GM21737 (cell line): Measurements from ENCODE around the gene ATP1A2.

ENCODE experiments used
- ATAC-seq: cut with Tn5 transposase; IDR thresholded peaks from one replicate; pipeline ENCODE4 v1.9.1; 2021; ENCODE audit warnings: mild to moderate bottlenecking, moderate library complexity; ENCODE audit not compliant: unreplicated experiment

ATP1A2 gene

DNA sequence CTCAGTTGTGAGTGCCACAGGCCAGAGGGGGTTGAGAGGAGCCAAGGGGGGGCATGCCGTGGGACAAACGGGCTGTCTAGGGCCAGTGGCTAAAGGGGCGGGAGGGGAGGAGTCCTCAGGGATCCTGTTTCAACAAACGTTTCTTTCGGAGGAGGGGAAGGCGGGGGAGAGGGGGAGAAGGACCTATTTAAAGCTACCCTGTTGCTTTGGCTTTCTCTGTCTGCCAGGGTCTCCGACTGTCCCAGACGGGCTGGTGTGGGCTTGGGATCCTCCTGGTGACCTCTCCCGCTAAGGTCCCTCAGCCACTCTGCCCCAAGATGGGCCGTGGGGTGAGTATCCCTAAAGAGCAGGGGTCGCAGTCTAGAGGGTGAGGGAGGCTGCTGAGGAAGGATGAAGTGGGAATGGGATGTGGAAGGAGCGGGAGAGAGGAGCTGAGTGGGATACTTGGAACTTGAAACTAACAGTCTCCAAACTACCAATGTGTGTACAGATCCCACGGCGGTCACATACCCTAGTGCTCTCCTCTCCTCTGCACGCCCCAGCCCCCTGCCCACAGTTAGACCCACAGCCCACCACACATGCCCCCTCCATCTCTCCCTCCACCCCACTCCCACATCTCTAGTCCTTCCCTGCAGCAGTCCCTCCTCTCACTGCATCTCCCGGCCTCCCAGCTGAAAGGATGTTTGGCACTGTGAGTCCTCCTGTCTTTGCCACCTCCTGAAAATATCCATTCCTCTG, at the start of gene ATP1A2:
Gene ATP1A2, plus strand, starts transcription at position 215 of the 738 bp plus-strand sequence. Its CDS starts 103 bp downstream, at position 318.
- ATAC-seq: no peak

- no peak for ATAC-seq
Observed at GRCh38 chr1:160066829-160067745, 48.5 kb upstream of the ATP1A2 start.

GRCh38 chr1:160068225-160068624, 47.3 kb upstream of the ATP1A2 start:
- no peak for ATAC-seq

DNA sequence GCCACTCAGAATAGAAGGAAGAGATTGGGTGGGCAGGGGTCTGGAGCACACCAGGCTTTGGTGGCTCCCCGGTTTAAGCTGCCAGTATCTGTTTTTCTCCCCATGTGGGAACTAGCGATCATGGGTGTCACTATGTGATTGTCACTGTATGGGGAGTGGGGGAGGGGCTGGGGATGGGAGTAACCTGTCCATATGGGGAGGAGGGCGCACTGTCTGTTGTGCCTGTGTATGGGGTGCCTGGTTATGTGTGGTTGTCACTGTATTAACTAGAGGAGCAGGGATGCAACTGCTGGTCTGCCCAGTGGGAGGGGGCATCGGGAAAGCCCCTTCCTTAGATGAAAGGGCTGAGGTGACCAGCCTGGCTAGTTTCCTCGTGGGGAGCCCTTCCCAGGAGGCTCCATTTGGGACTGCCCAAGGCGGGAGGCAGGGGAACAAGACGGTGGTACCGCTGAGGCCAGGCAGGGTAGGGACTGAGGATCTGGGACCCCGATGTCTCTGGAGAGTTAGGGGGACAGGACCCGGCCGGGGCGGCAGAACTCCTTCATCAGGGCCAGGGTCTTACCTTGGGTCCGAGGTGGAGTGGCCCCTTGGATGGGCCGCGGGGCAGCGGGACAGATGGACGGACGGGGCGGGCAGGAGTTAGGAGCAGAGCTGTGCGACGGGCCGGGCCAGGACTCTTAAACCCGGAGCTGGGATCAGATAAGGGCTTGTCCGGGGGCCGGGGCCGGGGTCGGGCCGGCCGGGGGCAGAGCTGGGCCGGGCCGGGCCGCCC, 45.9 kb upstream of the ATP1A2 start, which contains the start of gene KCNJ10:
Gene KCNJ10, minus strand, starts transcription at position 701 of the 772 bp plus-strand sequence. CDS start 27,628 bp downstream, outside the sequence.
- no peak for ATAC-seq

GRCh38 chr1:160070243-160071163, 45.1 kb upstream of the ATP1A2 start:
- ATAC-seq: no peak

GRCh38 chr1:160071289-160071688, 44.3 kb upstream of the ATP1A2 start:
- no peak for ATAC-seq

- ATAC-seq: no peak
Observed at GRCh38 chr1:160074865-160075264, 40.7 kb upstream of the ATP1A2 start.

GRCh38 chr1:160075836-160076235, 39.7 kb upstream of the ATP1A2 start:
- no peak for ATAC-seq

DNA sequence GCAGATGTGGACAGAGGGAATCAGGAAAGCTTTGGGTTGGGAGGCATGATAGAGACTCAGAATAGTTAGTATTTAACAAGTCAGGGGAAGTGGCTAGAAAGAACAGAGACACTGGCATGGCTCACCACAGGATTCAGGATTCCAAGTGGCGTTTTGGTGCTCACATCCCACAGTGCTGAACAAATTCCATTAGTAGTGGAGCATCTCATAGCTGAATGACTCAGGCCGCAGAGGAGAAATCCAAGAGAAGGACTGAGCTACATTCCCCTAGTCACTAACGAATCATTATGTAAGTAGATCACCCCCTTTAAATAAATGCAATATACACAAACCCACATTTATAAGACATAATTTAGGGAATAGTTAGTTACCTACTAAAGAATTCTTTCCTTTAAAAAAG, 39.3 kb upstream of the ATP1A2 start:
- no peak for ATAC-seq

DNA sequence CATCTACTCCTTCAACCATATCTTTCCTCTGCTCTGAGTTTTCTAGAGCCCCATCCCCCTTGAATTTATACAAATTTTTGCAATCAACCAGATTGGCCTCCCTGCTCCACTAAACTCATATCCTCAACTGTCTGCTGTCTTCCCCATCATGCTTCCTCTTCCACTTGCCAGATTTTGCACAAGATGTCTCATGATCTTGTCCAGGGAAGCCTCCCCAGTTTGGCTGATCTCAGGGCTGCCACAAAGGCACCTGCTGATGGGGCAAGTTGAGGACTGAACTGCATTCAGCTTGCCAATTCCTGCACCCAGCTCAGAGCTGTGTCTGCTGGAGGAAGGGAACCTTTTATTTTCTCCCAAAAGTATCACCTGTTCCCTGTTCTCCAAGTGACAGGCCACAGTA, 38.1 kb upstream of the ATP1A2 start:
- no peak for ATAC-seq

DNA sequence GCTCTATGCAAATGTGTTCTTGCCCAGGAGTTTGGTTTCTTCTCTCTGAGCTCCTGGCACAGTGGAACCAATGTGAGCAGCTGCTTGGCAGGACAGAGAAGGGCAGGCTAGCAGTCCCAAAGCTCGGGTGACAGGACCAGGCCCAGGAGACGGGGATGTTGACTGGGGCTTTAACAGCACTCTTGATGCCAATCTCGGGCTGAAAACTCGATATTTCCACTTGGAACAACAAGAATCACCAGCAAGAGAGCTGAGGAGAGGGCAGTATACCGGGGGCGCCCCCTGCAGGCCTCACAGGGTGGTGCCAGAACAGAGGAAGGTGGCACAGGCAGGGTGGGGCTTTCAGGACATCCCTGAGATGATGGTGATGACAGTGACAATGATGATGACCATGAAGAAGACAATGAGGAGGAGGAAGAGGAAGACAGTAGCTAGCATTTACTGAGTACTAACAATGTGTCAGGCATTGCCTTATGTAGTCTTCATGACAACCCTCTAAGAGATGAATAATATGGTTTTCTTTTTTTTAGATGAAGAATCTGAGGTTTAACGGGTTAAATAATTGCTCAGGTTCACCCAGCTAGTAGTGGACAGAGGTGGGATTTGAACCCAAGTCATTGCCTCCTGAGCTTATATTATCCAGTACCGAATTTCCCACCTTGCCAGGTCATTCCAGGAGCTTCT, 36.9 kb upstream of the ATP1A2 start:
- ATAC-seq: no peak

DNA sequence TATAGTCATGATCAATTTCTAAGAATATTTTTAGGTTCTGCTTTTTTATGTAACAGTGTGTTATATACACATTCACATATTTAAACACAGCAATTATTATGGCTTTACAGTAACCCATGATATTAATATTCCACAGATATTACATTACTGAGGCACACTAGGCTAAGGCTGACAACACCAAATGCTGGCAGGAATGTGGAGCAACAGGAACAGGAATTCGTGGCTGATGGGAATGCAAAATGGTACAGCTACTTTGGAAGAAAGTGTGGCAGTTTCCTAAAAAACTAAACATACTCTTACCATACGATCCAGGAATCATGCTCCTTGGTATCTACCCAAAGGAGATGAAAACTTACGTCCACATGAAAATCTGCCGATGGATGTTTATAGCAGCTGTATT, 36.1 kb upstream of the ATP1A2 start:
- no peak for ATAC-seq

DNA sequence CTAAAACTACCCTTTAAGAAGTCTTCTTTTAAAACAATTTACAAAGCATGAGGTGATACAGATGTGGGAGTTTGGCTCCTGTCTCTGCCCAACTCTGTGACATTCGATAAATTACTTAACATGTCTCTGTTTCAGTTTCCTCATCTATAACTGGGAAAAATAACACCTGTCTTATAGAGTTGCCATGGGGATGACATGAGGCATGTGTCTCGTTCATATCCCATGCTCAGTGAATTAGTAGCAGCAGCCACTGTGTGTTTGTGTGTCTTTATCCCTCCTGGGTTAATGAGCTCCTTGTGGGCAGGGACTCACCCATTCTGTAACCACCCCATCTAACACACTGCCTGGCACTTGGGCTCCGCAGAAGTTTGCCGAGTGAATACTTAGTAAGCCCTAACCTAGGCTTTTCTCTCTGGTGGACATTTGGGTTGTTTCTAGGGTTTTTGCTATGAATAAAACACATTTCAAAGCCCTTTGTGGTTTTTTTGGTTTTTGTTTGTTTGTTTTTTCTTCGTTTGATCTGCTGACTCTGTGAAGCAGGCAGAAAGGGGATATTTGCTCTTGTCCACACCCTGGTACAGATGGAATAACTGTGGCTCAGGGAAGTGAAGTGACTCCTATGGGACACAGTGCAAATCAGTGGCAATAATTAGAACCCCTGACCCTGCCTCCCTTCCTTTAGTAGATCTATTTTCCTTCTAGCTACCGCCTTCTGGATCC, 35.0 kb upstream of the ATP1A2 start:
- ATAC-seq: no peak

DNA sequence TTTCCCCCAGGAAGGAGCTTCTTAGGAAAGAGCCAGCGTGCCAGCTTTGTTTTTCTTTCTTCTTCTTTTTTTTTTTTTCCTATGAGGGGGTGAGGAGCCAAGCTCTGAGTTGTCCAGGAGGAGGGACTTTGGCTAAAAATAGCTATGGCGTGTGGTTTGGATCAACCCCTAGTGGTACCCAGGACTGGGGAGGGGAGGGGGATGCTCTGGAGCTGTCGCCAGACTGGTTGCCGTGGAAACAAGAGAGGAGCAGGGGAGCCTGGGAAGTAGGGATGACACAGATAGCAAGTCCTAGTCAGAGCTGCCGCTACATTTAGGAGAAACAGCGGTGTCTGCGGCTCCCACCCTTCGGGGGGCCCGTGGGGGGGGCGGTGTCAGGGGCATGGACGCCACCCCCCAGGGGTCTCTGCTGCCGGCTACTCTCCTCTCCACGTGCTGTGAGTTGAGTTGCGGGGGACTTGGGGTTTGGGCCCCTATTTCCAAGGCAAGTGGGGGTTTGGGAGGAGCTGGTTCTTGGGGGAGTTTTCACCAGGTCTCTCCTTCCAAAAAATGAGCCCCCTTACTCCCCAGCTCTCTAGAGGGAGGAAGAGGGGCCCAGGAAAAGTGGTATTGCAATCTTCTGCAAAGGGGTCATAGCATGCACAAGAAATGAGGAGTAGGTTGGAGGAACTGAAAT, 34.2 kb upstream of the ATP1A2 start, which contains the start of gene KCNJ9:
Gene KCNJ9, plus strand, starts transcription at position 278 of the 676 bp plus-strand sequence. CDS start 2,493 bp downstream, outside the sequence.
- no peak for ATAC-seq

GRCh38 chr1:160082487-160082886, 33.1 kb upstream of the ATP1A2 start:
- no peak for ATAC-seq

DNA sequence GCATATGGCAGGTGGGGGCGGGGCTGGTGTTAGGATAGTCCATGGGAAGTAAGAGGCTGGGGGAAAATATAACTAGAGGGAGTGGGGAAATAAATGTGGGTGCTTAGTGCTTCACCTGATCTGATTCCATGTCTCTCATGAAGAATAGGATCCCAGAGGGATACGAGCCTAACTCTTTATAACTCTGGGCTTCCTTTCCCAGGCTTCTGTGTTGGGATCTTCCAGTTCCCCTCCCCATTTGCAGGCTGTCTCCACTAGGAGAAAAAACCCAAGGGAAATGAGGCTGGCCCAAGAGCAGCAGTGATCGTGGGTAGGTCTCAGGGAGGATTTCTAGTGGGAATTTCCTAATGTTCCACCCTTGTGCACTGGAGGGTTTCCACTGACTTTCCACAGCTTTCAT, 32.6 kb upstream of the ATP1A2 start:
- ATAC-seq: no peak

DNA sequence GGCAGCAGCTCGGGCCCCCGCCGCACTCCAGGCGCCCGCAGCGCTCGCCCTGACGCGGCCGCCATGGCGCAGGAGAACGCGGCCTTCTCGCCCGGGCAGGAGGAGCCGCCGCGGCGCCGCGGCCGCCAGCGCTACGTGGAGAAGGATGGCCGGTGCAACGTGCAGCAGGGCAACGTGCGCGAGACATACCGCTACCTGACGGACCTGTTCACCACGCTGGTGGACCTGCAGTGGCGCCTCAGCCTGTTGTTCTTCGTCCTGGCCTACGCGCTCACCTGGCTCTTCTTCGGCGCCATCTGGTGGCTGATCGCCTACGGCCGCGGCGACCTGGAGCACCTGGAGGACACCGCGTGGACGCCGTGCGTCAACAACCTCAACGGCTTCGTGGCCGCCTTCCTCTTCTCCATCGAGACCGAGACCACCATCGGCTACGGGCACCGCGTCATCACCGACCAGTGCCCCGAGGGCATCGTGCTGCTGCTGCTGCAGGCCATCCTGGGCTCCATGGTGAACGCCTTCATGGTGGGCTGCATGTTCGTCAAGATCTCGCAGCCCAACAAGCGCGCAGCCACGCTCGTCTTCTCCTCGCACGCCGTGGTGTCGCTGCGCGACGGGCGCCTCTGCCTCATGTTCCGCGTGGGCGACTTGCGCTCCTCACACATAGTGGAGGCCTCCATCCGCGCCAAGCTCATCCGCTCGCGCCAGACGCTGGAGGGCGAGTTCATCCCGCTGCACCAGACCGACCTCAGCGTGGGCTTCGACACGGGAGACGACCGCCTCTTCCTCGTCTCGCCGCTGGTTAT, 31.4 kb upstream of the ATP1A2 start:
- ATAC-seq: no peak
